Activated B cell treated with CpG ODN at 0.5 μM for 24 hours (primary cell): Measurements from ENCODE around the gene CHORDC1. TPM values are rescaled to one million over a fixed set of nuclear protein-coding genes. Genes with fewer than 3 reads are reported as not detected.
"Not testable (repeated sequence)": the region's sequence is repeated elsewhere in the genome, so short reads cannot be mapped to it uniquely, and the experiment has no call there.

Experiments
- ATAC-seq: fragments of 200-7000 bp; cut with Tn5 transposase; one replicate; pipeline ENCODE4 v1.10.0; 2021; ENCODE audit warnings: low read depth, mild to moderate bottlenecking, moderate library complexity
- CTCF ChIA-PET: fragments of 350-600 bp; sonication (Branson Sonifier 250); formaldehyde crosslinking; loops from one replicate; lab custom pipeline; 2021; ENCODE audit warnings: antibody characterized with exemption; lab: Charles Lee
- POLR2A ChIA-PET: fragments of 350-600 bp; sonication (Branson Sonifier 250); formaldehyde crosslinking; loops from one replicate; lab custom pipeline; 2021; ENCODE audit warnings: antibody characterized with exemption; lab: Charles Lee
- DNase-seq: peaks from one replicate; pipeline ENCODE4 v3.0.0; 2022
- H3K27ac Mint-ChIP-seq: one replicate; pipeline ENCODE4 v1.8.0; 2020; ENCODE audit warnings: mixed read lengths
- H3K27me3 Mint-ChIP-seq: one replicate; pipeline ENCODE4 v1.8.0; 2021; ENCODE audit warnings: mixed read lengths
- H3K36me3 Mint-ChIP-seq: one replicate; pipeline ENCODE4 v1.8.0; 2021; ENCODE audit warnings: low read depth, mixed read lengths
- H3K4me1 Mint-ChIP-seq: one replicate; pipeline ENCODE4 v1.8.0; 2021; ENCODE audit warnings: mixed read lengths
- H3K4me3 Mint-ChIP-seq: one replicate; pipeline ENCODE4 v1.8.0; 2020; ENCODE audit warnings: mild to moderate bottlenecking, mixed read lengths
- H3K9me3 Mint-ChIP-seq: one replicate; pipeline ENCODE4 v1.8.0; 2020; ENCODE audit warnings: mixed read lengths
- CTCF ChIP-seq: fragments of 200-600 bp; IDR thresholded peaks from one replicate; pipeline ENCODE4 v1.8.0; 2022; ENCODE audit warnings: antibody characterized with exemption, mild to moderate bottlenecking
- intact Hi-C: fragments of 100-400 bp; cut with micrococcal nuclease; formaldehyde crosslinking; loops from one replicate; pipeline ENCODE4 v1.15.1; 2024
- total RNA-seq: library from RNA; stranded (reverse); gene quantifications from 2 replicates; pipeline ENCODE4 v1.2.3, GENCODE V29; 2022

Gene CHORDC1
- total RNA-seq, 1 donor from 2014 or later: 63.4 TPM

- Mint-ChIP-seq H3K36me3 (no peaks in the 10 kb centered on the region), H3K27ac (no peak overlapping the region), H3K27me3 (peaks cover 2% of the 10 kb centered on the region), H3K4me1 (no peaks in the 10 kb centered on the region), H3K4me3 (no peak overlapping the region), H3K9me3 (no peaks in the 10 kb centered on the region)
- ChIA-PET CTCF (no interaction called here), POLR2A (no interaction called here)
- TF ChIP-seq CTCF: no peak
- ATAC-seq (no peak), DNase-seq (no peak)
- intact Hi-C loops: no loop called here
Measured at GRCh38 chr11:90171359-90171758, 51.5 kb downstream of the CHORDC1 start.

- H3K4me1 Mint-ChIP-seq: no peaks in the 10 kb centered on the region
- ChIA-PET POLR2A (no interaction called here), CTCF (no interaction called here)
- DNase-seq: no peak
- peaks cover 6% of the 10 kb centered on the region for H3K27me3 Mint-ChIP-seq
- intact Hi-C loops: no loop called here
- H3K9me3 Mint-ChIP-seq: peaks cover 4% of the 10 kb centered on the region
- H3K36me3 Mint-ChIP-seq: no peaks in the 10 kb centered on the region
- no peak overlapping the region for H3K27ac Mint-ChIP-seq
- TF ChIP-seq CTCF: no peak
- H3K4me3 Mint-ChIP-seq: no peak overlapping the region
- ATAC-seq: no peak
Measured at GRCh38 chr11:90168571-90168970, 54.3 kb downstream of the CHORDC1 start.

DNA sequence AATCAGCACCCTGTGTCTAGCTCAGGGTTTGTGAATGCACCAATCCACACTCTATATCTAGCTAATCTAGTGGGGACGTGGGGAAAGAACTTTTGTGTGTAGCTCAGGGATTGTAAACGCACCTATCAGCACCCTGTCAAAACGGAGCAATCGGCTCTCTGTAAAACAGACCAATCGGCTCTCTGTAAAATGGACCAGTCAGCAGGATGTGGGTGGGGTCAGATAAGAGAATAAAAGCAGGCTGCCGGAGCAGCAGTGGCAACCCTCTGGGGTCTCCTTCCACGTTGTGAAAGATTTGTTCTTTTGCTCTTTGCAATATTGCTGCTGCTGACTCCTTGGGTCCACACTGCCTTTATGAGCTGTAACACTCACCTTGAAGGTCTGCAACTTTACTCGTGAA lies 55.1 kb downstream of the CHORDC1 start:
- H3K4me1 Mint-ChIP-seq, H3K9me3 Mint-ChIP-seq, H3K27me3 Mint-ChIP-seq, H3K27ac Mint-ChIP-seq, DNase-seq, H3K36me3 Mint-ChIP-seq, ATAC-seq, intact Hi-C loops, CTCF ChIA-PET, POLR2A ChIA-PET, H3K4me3 Mint-ChIP-seq: not testable (repeated sequence)

DNA sequence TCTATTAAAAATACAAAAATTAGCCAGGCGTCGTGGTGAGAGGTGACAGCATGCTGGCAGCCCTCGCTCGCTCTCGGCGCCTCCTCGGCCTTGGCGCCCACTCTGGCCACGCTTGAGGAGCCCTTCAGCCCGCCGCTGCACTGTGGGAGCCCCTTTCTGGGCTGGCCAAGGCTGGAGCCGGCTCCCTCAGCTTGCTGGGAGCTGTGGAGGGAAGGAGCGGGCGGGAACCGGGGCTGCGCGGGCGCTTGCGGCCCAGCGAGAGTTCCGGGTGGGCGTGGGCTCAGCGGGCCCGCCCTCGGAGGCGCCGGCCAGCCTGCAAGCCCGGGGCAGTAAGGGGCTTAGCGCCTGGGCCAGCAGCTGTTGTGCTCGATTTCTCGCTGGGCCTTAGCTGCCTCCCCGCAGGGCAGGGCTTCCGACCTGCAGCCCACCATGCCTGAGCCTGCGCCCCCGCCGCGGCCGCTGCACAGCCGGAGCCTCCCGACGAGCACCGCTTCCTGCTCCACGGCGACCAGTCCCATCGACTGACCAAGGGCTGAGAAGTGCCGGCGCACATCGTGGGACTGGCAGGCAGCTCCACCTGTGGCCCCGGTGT lies 55.8 kb downstream of the CHORDC1 start:
- CTCF ChIA-PET, H3K27ac Mint-ChIP-seq, DNase-seq, H3K4me1 Mint-ChIP-seq, ATAC-seq, POLR2A ChIA-PET, H3K9me3 Mint-ChIP-seq, H3K27me3 Mint-ChIP-seq, intact Hi-C loops, H3K4me3 Mint-ChIP-seq, H3K36me3 Mint-ChIP-seq: not testable (repeated sequence)

Other genes with a start within 250 kb of the CHORDC1 start
- gene TRIM49C, start 191.9 kb downstream of the CHORDC1 start, total RNA-seq: not detected in 2 replicates
- gene UBTFL1, start 137.1 kb downstream of the CHORDC1 start, total RNA-seq: not detected in 2 replicates
- not detected in 2 replicates for gene NAALAD2, start 88.4 kb downstream of the CHORDC1 start, total RNA-seq